Parathyroid adenoma (tissue), 2 donors: ENCODE data around the gene SPATA46.
"Not testable (repeated sequence)": the region's sequence is repeated elsewhere in the genome, so short reads cannot be mapped to it uniquely, and the experiment has no call there.

ENCODE experiments used
- H2AFZ ChIP-seq: fragments of 300-600 bp; sonication (generic); one replicate; pipeline ENCODE4 v1.7.0; 2017; ENCODE audit warnings: antibody characterized with exemption, mild to moderate bottlenecking
- H3K27ac ChIP-seq: fragments of 300-600 bp; sonication (generic); one replicate; pipeline ENCODE4 v1.7.0; 2017
- H3K27me3 ChIP-seq: fragments of 300-600 bp; sonication (generic); one replicate; pipeline ENCODE4 v1.7.0; 2017; ENCODE audit warnings: low read length; ENCODE audit not compliant: control insufficient read depth, insufficient read depth
- H3K36me3 ChIP-seq: fragments of 300-600 bp; sonication (generic); one replicate; pipeline ENCODE4 v1.7.0; 2017; ENCODE audit warnings: low read length; ENCODE audit not compliant: control insufficient read depth, insufficient read depth
- H3K4me1 ChIP-seq: fragments of 300-600 bp; sonication (generic); one replicate; pipeline ENCODE4 v1.7.0; 2017; ENCODE audit warnings: control low read depth
- H3K4me2 ChIP-seq: fragments of 300-600 bp; sonication (generic); one replicate; pipeline ENCODE4 v1.7.0; 2017; ENCODE audit warnings: low read length
- H3K4me3 ChIP-seq: fragments of 300-600 bp; sonication (generic); one replicate; pipeline ENCODE4 v1.7.0; 2017; ENCODE audit warnings: low read depth, low read length
- H3K79me2 ChIP-seq: fragments of 300-600 bp; sonication (generic); one replicate; pipeline ENCODE4 v1.7.0; 2017; ENCODE audit warnings: control low read depth
- H3K9ac ChIP-seq: fragments of 300-600 bp; sonication (generic); one replicate; pipeline ENCODE4 v1.7.0; 2017; ENCODE audit warnings: mild to moderate bottlenecking
- H3K9me3 ChIP-seq: fragments of 300-600 bp; sonication (generic); one replicate; pipeline ENCODE4 v1.7.0; 2017; ENCODE audit warnings: low read length; ENCODE audit not compliant: control insufficient read depth
- TF ChIP-seq, protein P1 (sequence below): fragments of 300-600 bp; sonication (generic); IDR thresholded peaks from one replicate; pipeline ENCODE4 v1.7.0; 2017; ENCODE audit warnings: antibody characterized with exemption, mild to moderate bottlenecking
- donor health status: primary hyperparathyroidism.

The SPATA46 gene

DNA sequence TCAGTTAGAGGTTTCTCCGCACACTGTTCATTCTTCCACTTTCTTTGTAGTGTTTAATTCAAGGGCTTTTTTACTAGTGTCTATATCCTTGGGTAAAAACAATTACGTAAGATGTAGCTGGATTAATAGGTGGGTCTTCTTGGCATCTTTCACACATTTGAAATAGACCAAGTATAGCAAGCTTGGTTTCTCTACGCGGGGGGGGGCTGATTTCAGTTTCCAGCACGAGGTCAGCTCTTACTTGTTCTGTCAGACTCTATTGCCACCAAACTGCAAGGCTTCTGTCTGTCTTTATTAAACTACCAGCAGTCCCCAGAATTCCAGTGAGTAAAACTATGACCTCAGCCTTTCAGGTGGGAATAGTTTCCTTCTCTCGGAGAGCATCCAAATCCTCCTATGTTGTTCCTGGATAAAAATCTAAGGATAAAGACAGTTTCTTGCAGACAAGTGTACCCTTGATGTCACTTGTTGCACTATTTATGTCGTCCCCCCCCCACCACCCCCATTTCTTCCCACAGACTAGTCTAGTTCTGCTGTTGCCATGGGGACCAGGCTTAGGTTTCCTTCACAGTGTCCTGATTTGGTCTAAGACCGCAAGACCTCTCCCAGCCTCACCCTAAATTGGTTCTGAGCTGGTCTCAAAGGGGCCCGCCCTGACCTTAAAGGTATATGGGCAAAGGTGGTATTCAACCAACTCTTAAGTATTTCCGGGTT, 17.0 kb downstream of the SPATA46 start:
- H3K27ac ChIP-seq, result no peak overlapping the region
- no peak overlapping the region for H3K4me2 ChIP-seq
- no peak overlapping the region for H3K9ac ChIP-seq
- no peaks in the 10 kb centered on the region for H3K36me3 ChIP-seq
- no peaks in the 10 kb centered on the region for H3K4me1 ChIP-seq
- TF ChIP-seq, protein P1, sequence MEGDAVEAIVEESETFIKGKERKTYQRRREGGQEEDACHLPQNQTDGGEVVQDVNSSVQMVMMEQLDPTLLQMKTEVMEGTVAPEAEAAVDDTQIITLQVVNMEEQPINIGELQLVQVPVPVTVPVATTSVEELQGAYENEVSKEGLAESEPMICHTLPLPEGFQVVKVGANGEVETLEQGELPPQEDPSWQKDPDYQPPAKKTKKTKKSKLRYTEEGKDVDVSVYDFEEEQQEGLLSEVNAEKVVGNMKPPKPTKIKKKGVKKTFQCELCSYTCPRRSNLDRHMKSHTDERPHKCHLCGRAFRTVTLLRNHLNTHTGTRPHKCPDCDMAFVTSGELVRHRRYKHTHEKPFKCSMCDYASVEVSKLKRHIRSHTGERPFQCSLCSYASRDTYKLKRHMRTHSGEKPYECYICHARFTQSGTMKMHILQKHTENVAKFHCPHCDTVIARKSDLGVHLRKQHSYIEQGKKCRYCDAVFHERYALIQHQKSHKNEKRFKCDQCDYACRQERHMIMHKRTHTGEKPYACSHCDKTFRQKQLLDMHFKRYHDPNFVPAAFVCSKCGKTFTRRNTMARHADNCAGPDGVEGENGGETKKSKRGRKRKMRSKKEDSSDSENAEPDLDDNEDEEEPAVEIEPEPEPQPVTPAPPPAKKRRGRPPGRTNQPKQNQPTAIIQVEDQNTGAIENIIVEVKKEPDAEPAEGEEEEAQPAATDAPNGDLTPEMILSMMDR, result no peak
- H3K27me3 ChIP-seq, result no peaks in the 10 kb centered on the region
- no peaks in the 10 kb centered on the region for H3K79me2 ChIP-seq
- no peaks in the 10 kb centered on the region for H3K9me3 ChIP-seq
- no peak overlapping the region for H2AFZ ChIP-seq
- no peak overlapping the region for H3K4me3 ChIP-seq

- H2AFZ ChIP-seq, result no peak overlapping the region
- no peaks in the 10 kb centered on the region for H3K4me1 ChIP-seq
- no peak overlapping the region for H3K4me3 ChIP-seq
- no peak overlapping the region for H3K9ac ChIP-seq
- H3K27ac ChIP-seq, result no peak overlapping the region
- TF ChIP-seq, protein P1, result no peak
- no peaks in the 10 kb centered on the region for H3K27me3 ChIP-seq
- no peak overlapping the region for H3K4me2 ChIP-seq
- H3K9me3 ChIP-seq, result no peaks in the 10 kb centered on the region
- no peaks in the 10 kb centered on the region for H3K36me3 ChIP-seq
- no peaks in the 10 kb centered on the region for H3K79me2 ChIP-seq
Measured at GRCh38 chr1:162358928-162359327, 17.7 kb downstream of the SPATA46 start.

DNA sequence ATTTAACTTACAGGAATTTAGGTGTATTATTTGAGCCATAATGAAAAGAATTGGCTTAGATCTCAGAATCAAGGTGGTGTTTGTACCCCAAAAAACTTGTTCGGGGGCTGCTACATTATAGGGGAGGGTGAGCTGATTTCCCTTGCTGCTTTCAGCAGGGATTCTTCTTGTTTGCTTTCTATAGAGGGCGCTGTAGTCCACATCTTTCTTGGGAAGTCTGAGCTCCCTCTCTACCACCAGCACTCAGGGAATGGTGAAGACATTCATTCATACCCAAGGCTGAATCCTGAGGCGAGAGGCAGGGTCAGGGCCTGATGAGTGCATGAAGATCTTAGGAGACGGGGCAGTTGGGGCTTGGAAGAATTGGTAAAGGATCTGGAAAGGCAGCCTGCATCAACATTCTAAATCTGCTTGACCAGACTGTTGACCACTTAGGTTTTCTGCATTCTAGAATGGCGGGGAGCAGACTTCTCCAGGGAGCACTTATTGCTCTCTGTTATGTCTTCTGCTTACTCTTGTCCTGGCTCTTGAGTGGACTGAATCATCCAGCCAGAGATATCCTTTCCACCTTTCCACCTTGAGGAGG, 18.9 kb downstream of the SPATA46 start:
- Histone ChIP-seq H3K27me3 (no peaks in the 10 kb centered on the region), H3K9ac (no peak overlapping the region), H3K4me2 (no peak overlapping the region), H3K79me2 (no peaks in the 10 kb centered on the region), H3K4me3 (no peak overlapping the region), H2AFZ (no peak overlapping the region), H3K36me3 (no peaks in the 10 kb centered on the region), H3K9me3 (no peaks in the 10 kb centered on the region), H3K4me1 (no peaks in the 10 kb centered on the region), H3K27ac (no peak overlapping the region)
- TF ChIP-seq, protein P1, result no peak

- TF ChIP-seq, protein P1, result no peak
- no peak overlapping the region for H2AFZ ChIP-seq
- no peaks in the 10 kb centered on the region for H3K9me3 ChIP-seq
- H3K4me2 ChIP-seq, result no peak overlapping the region
- H3K79me2 ChIP-seq, result no peaks in the 10 kb centered on the region
- H3K27me3 ChIP-seq, result no peaks in the 10 kb centered on the region
- H3K4me3 ChIP-seq, result no peak overlapping the region
- no peaks in the 10 kb centered on the region for H3K4me1 ChIP-seq
- H3K27ac ChIP-seq, result no peak overlapping the region
- no peak overlapping the region for H3K9ac ChIP-seq
- H3K36me3 ChIP-seq, result no peaks in the 10 kb centered on the region
Measured at GRCh38 chr1:162353702-162354101, 23.0 kb downstream of the SPATA46 start.

DNA sequence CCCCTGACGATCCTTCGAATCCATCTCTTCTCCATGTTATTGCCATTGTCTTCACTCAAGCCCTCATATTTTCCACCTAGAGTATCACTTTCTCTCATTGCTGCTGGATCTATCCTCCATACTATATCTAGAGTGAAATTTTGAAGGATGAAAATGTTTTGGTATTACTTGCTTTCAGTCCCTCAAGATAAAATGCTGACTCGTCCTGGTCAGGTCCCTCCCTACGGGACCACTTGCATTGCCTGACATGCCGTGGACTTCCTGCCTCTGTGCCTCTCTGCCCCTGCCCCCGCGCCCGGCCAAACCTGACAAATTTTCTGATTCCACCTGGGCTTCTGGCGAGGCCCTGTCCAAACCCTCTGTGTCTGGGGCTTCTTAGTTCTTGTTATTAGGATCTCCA, 23.6 kb downstream of the SPATA46 start:
- H3K27me3 ChIP-seq, result no peaks in the 10 kb centered on the region
- H2AFZ ChIP-seq, result no peak overlapping the region
- H3K9ac ChIP-seq, result no peak overlapping the region
- no peaks in the 10 kb centered on the region for H3K79me2 ChIP-seq
- no peaks in the 10 kb centered on the region for H3K36me3 ChIP-seq
- no peaks in the 10 kb centered on the region for H3K9me3 ChIP-seq
- H3K4me2 ChIP-seq, result no peak overlapping the region
- TF ChIP-seq, protein P1, result no peak
- H3K27ac ChIP-seq, result no peak overlapping the region
- H3K4me1 ChIP-seq, result no peaks in the 10 kb centered on the region
- no peak overlapping the region for H3K4me3 ChIP-seq

DNA sequence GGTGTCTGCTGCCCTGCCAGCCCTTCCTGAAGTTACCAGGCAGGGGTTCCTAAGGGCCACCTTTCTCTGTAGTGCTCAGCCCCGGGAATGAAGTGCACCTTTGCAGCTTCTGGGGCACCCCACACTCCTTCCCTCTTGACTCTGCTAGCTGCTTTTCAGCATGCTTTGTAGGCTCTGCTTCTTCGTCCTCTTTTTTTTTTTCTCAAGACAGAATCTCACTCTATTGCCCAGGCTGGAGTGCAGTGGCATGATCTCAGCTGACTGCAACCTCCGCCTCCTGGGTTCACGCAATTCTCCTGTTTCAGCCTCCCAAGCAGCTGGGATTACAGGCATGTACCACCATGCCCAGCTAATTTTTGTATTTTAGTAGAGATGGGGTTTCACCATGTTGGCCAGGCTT, 24.8 kb downstream of the SPATA46 start:
- not testable (repeated sequence) for H3K79me2 ChIP-seq, H3K4me1 ChIP-seq, H3K9me3 ChIP-seq, H3K9ac ChIP-seq, H3K27me3 ChIP-seq, H3K27ac ChIP-seq, H3K4me2 ChIP-seq, H2AFZ ChIP-seq, H3K36me3 ChIP-seq, H3K4me3 ChIP-seq
